Thyroid gland (tissue), 4 donors: ENCODE data around the gene ITIH6.

Experiments used
- CTCF ChIP-seq, 6 experiments: fragments of 200-600 bp in 3 of 6; fragments of 450-650 bp in 3 of 6; sonication (generic) in 3 of 6; IDR thresholded peaks; one replicate each; pipeline ENCODE4 v1.5.1; 2016 to 2019; ENCODE audit warnings: antibody characterized with exemption in 6 of 6, mild to moderate bottlenecking in 2 of 6, inconsistent platforms in 1 of 6, moderate library complexity in 1 of 6
- POLR2A ChIP-seq, 2 donors: fragments of 450-650 bp; IDR thresholded peaks; one replicate each; pipeline ENCODE4 v1.6.1; 2017; ENCODE audit warnings: antibody characterized with exemption in 2 of 2, mild to moderate bottlenecking in 2 of 2, moderate library complexity in 1 of 2

GRCh38 chrX:54715621-54716020 is 82.4 kb downstream of the ITIH6 start:
- no peak for TF ChIP-seq CTCF (IDR thresholded peaks at IDR 0.05)
- no peak for TF ChIP-seq POLR2A (IDR thresholded peaks at IDR 0.05)
